Activated naive CD8-positive, alpha-beta T cell treated with anti-CD3 and anti-CD28 coated beads, Interleukin-2, amount 50 U/mL, for 16 hours (primary cell): ENCODE results near the gene ZNF394.

Experiments
- DNase-seq: peaks from one replicate; pipeline ENCODE4 v3.0.0-alpha.2; 2020; ENCODE audit warnings: low read depth, low spot score

Gene ZNF394

DNA sequence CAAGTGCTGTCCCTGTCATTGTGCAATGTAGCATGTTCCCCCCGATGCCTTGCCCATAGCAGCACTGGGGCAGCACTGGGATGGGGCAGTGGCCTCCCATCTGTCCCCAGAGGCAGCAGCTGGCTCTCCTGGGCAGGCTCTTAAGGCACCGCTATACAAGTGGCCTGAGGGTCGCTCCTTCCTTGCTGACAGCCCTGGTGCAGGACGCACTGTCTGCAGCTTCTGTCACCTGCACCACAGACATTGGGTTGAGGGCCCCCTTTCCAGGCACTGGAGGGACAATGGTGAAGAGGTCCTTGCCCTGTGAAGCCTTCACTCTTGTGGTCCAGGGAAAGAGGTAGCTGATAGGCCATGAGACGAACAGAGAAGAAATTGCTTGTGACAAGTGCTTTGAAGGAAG lies 50.8 kb downstream of the ZNF394 start:
- no peak for DNase-seq

DNA sequence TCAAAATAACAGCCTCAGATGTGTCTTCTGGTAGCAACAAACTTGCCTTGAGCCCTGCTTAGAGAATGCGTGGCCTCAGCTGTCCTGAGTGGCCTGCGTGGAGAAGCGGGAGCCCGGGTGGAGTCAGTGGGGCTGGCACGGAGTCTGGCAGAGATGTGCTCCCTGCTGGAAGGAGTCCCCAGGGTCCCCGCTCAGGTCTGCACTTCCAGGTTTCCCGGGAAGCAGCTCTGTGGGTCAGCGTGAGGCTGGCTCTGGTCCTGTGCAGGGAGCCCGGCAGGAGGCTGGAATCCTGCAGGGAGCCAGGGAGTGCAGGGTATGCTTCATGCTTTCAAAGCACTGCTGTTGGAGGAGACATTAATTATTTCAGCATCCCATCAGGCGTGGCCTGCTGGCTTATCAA lies 51.2 kb downstream of the ZNF394 start:
- no peak for DNase-seq

DNA sequence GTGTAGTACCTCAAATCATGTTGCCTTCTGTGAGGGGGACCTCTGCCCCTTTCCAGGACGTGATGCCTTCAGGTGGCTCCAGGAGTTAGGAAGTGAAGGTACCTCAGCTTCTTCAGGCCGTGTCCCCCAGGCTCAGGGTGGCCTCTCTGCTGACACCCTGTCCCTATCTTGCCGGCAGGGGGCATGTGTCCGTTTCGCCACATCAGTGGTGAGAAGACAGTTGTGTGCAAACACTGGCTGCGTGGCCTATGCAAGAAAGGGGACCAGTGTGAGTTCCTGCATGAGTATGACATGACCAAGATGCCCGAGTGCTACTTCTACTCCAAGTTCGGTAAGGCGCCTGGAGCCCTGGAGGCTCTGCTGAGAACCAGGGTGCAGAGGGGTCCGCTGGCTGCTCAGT lies 52.1 kb downstream of the ZNF394 start:
- no peak for DNase-seq

DNA sequence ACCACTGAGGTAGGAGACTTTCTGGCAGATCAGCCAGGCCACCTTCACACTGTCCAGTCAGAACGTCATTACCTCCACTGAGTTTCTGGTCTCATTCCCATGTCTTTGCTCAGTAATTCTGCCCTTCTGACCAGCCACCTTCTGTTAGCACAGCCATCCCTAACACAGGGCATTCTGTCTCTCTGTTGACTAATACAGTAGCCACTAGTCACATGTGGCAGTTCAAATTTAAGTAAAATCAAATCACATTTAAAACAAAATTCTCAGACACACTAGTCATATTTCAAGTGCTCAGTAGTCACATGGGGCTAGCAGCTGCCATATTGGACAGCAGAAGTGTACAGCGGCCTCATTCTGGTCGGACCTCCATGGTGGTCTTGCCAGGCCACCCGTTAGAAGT lies 54.0 kb downstream of the ZNF394 start:
- DNase-seq: no peak
